CD14-positive monocyte (primary cell): ENCODE measurements around the gene CALY. TPM values are rescaled to one million over a fixed set of nuclear protein-coding genes. Genes with fewer than 3 reads are reported as not detected.

Experiments used
- DNase-seq, 3 donors: peaks; one replicate each; pipeline ENCODE4 v3.0.0-alpha.2; 2011 to 2022
- H2AFZ ChIP-seq: 2 replicates; pipeline ENCODE4 v1.6.0; 2012; ENCODE audit warnings: mild to moderate bottlenecking, low read depth, low read length, inconsistent platforms; ENCODE audit not compliant: insufficient read depth, poor library complexity, severe bottlenecking
- H3K27ac ChIP-seq, 2 donors: 1 replicate in 1 of 2; 2 replicates in 1 of 2; pipeline ENCODE4 v1.5.1; 2012 to 2013; ENCODE audit warnings: low read length in 2 of 2, control low read depth in 1 of 2, inconsistent platforms in 1 of 2, low read depth in 1 of 2, mild to moderate bottlenecking in 1 of 2
- H3K27me3 ChIP-seq, 2 donors: one replicate each; pipeline versions ENCODE4 v1.6.0 to v1.6.1; 2011 to 2013; ENCODE audit warnings: low read length in 2 of 2; ENCODE audit not compliant: control insufficient read depth in 2 of 2, insufficient read depth in 2 of 2
- H3K36me3 ChIP-seq, 2 donors: replicated peaks in 1 of 2; 1 replicate in 1 of 2; 2 replicates in 1 of 2; pipeline versions ENCODE4 v1.5.1 to v1.6.1; 2012 to 2013; ENCODE audit warnings: low read length in 2 of 2, control low read depth in 1 of 2, inconsistent platforms in 1 of 2, mild to moderate bottlenecking in 1 of 2; ENCODE audit not compliant: insufficient read depth in 2 of 2, control insufficient read depth in 1 of 2
- H3K4me1 ChIP-seq, 2 donors: 1 replicate in 1 of 2; 2 replicates in 1 of 2; pipeline versions ENCODE4 v1.5.1 to v1.6.1; 2012 to 2013; ENCODE audit warnings: low read length in 2 of 2, control low read depth in 1 of 2, inconsistent platforms in 1 of 2, mild to moderate bottlenecking in 1 of 2, moderate library complexity in 1 of 2; ENCODE audit not compliant: insufficient read depth in 2 of 2, control insufficient read depth in 1 of 2
- H3K4me2 ChIP-seq: replicated peaks from 2 replicates; pipeline ENCODE3; 2012; ENCODE audit warnings: low read length, moderate library complexity, mild to moderate bottlenecking; ENCODE audit not compliant: poor library complexity, severe bottlenecking; ENCODE audit errors: extremely low read depth
- H3K4me3 ChIP-seq, 3 experiments: fragments of 200-600 bp in 1 of 3; sonication (generic) in 1 of 3; replicated peaks in 1 of 3; 1 replicate in 2 of 3; 2 replicates in 1 of 3; pipeline ENCODE4 v1.5.1; 2011 to 2013; ENCODE audit warnings: low read length in 3 of 3, mild to moderate bottlenecking in 3 of 3, control low read depth in 2 of 3, low read depth in 2 of 3, inconsistent platforms in 1 of 3, moderate library complexity in 1 of 3
- H3K79me2 ChIP-seq: 2 replicates; pipeline ENCODE4 v1.6.0; 2012; ENCODE audit warnings: mild to moderate bottlenecking, control low read depth, inconsistent platforms, low read length, moderate library complexity; ENCODE audit not compliant: insufficient read depth
- H3K9ac ChIP-seq: 2 replicates; pipeline ENCODE4 v1.6.0; 2017; ENCODE audit warnings: low read length, mild to moderate bottlenecking; ENCODE audit not compliant: insufficient read depth, poor library complexity, severe bottlenecking
- H3K9me3 ChIP-seq, 2 donors: replicated peaks in 1 of 2; 1 replicate in 1 of 2; 2 replicates in 1 of 2; pipeline versions ENCODE4 v1.5.1 to v1.6.1; 2012 to 2013; ENCODE audit warnings: low read length in 2 of 2, control low read depth in 1 of 2; ENCODE audit not compliant: control insufficient read depth in 1 of 2, insufficient read depth in 1 of 2
- H4K20me1 ChIP-seq: 2 replicates; pipeline ENCODE4 v1.6.0; 2012; ENCODE audit warnings: mild to moderate bottlenecking, low read length, control low read depth, moderate library complexity; ENCODE audit not compliant: insufficient read depth
- H3K27ac Mint-ChIP-seq, 7 donors: one replicate each; pipeline ENCODE4 v1.8.0; 2020; ENCODE audit warnings: mild to moderate bottlenecking in 7 of 7, mixed read lengths in 7 of 7, moderate library complexity in 6 of 7, inconsistent platforms in 2 of 7
- H3K27me3 Mint-ChIP-seq, 3 donors: one replicate each; pipeline ENCODE4 v1.8.0; 2021 to 2022; ENCODE audit warnings: low read depth in 3 of 3, mild to moderate bottlenecking in 3 of 3, mixed read lengths in 3 of 3, moderate library complexity in 3 of 3, inconsistent platforms in 1 of 3
- H3K36me3 Mint-ChIP-seq, 2 donors: one replicate each; pipeline ENCODE4 v1.8.0; 2020; ENCODE audit warnings: mixed read lengths in 2 of 2, inconsistent platforms in 1 of 2, mild to moderate bottlenecking in 1 of 2
- H3K4me1 Mint-ChIP-seq: one replicate; pipeline ENCODE4 v1.8.0; 2020; ENCODE audit warnings: mild to moderate bottlenecking, mixed read lengths
- H3K4me3 Mint-ChIP-seq, 2 donors: one replicate each; pipeline ENCODE4 v1.8.0; 2020; ENCODE audit warnings: mild to moderate bottlenecking in 2 of 2, mixed read lengths in 2 of 2, moderate library complexity in 1 of 2
- H3K9me3 Mint-ChIP-seq, 7 donors: one replicate each; pipeline ENCODE4 v1.8.0; 2020 to 2022; ENCODE audit warnings: mixed read lengths in 7 of 7, mild to moderate bottlenecking in 6 of 7, moderate library complexity in 6 of 7, inconsistent platforms in 2 of 7
- WGBS: methylation state at CpG from one replicate; pipeline ENCODE4 v1.1.5; 2013; ENCODE audit warnings: missing lambda C conversion rate; ENCODE audit not compliant: insufficient coverage; 5-methylcytosine and 5-hydroxymethylcytosine counted together
- intact Hi-C, 2 donors: fragments of 100-400 bp; cut with micrococcal nuclease; formaldehyde crosslinking; loops; one replicate each; pipeline versions ENCODE4 v1.15.0 to v1.15.1; 2023
- polyA plus RNA-seq, 3 donors: library from polyadenylated mRNA; depleted of rRNA in 1 of 3; unstranded in 2 of 3; stranded (reverse) in 1 of 3; fragments of 300-500 nt in 2 of 3; fragments of >200 nt in 1 of 3; fragmentation: Illumina TruSeq in 2 of 3; gene quantifications; 1 replicate in 2 of 3; 2 replicates in 1 of 3; pipeline ENCODE4 v1.2.3, GENCODE V29; 2012 to 2021
- small RNA-seq: library from RNA; depleted of rRNA; stranded (forward); fragments of <200 nt; gene quantifications from one replicate; pipeline ENCODE3, GENCODE V24; 2012; ENCODE audit warnings: low read depth; ENCODE audit not compliant: insufficient read length
- TF ChIP-seq, protein P1 (sequence below): fragments of 200-600 bp; IDR thresholded peaks from one replicate; pipeline ENCODE4 v1.8.0; 2022; ENCODE audit warnings: antibody characterized with exemption, mild to moderate bottlenecking

The CALY gene
- polyA plus RNA-seq, 3 donors: not detected

DNA sequence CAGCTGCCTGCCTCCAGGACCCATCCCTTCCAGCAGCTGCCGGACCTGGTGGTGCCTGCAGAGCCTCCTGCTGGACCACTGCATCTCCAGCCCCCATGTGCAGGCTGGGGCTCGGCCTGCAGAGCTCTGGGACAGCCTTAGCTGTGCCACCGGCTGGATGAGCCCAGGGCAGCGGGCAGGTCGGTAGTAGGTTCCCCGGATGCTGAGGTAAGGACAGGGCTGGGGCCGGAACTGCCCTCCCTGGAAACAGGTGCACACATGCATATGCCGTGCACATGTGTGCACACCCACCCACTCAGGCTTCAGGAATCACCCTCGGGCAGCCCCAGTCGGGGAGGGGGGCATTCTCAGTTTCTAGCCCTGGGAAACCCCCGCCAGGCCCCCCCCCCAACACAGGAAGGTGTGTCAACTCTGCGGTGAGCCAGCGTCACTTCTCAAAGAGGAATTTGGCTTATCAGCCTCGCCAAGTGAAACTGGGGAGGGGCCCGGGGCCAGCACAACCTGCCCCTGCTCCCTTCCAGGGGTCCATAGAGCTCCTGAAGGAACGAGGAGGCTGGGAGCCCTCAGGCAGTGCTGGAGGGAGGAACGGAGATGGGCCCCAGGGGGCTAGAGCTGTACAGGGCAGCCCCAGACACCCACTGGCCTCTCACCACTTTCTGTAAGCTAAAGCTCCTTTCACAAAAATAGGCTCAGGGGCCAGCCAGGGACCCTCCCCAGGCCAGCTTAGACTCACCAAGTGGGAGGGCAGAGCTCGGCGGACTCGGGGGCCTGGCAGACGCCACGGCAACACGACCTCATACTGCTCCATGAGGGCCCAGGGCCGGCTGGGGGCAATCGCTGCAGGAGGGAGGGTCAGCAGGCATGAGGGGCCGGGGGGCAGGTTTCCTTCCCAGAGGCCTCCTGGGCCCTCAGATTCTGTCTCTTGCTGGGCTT is 61.7 kb downstream of the CALY start:
- peak overlapping the region; percentile 87 to 96 (median 94) for H3K27ac Mint-ChIP-seq
- peaks cover 0 to 2% (median 0%) of the 10 kb centered on the region in 7 donors for H3K9me3 Mint-ChIP-seq
- H3K27me3 ChIP-seq: no peaks in the 10 kb centered on the region
- peak overlapping the region; percentile 82 to 99 for H3K27ac ChIP-seq
- peaks cover 39% of the 10 kb centered on the region in 2 donors for H3K36me3 ChIP-seq
- intact Hi-C loops: no loop called here
- peaks cover 36% of the 10 kb centered on the region for H3K79me2 ChIP-seq
- H2AFZ ChIP-seq: no peak overlapping the region
- peaks cover 45% of the 10 kb centered on the region for H3K4me1 Mint-ChIP-seq
- H3K4me3 Mint-ChIP-seq: peak overlapping the region; percentile 90 to 91
- H3K36me3 Mint-ChIP-seq: peaks cover 31 to 34% of the 10 kb centered on the region in 2 donors
- peak; percentile 87 to 93 (median 88) for DNase-seq
- peaks cover 59 to 67% of the 10 kb centered on the region in 2 donors for H3K4me1 ChIP-seq
- peaks cover 55% of the 10 kb centered on the region for H4K20me1 ChIP-seq
- H3K9me3 ChIP-seq: no peaks in the 10 kb centered on the region
- H3K9ac ChIP-seq: peak overlapping the region; percentile 97
- H3K27me3 Mint-ChIP-seq: peaks cover 0 to 18% (median 2%) of the 10 kb centered on the region in 3 donors
- 3% methylated on average over 22 of the region's 26 CpGs for WGBS
- peak overlapping the region; percentile 99 for H3K4me2 ChIP-seq
- peak overlapping the region; percentile 61 to 94 (median 81) for H3K4me3 ChIP-seq
- TF ChIP-seq, protein P1, sequence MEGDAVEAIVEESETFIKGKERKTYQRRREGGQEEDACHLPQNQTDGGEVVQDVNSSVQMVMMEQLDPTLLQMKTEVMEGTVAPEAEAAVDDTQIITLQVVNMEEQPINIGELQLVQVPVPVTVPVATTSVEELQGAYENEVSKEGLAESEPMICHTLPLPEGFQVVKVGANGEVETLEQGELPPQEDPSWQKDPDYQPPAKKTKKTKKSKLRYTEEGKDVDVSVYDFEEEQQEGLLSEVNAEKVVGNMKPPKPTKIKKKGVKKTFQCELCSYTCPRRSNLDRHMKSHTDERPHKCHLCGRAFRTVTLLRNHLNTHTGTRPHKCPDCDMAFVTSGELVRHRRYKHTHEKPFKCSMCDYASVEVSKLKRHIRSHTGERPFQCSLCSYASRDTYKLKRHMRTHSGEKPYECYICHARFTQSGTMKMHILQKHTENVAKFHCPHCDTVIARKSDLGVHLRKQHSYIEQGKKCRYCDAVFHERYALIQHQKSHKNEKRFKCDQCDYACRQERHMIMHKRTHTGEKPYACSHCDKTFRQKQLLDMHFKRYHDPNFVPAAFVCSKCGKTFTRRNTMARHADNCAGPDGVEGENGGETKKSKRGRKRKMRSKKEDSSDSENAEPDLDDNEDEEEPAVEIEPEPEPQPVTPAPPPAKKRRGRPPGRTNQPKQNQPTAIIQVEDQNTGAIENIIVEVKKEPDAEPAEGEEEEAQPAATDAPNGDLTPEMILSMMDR: no peak

Small RNA genes lying within 50 kb of the gene (small RNA-seq; reads per million reads assigned to genes)
- gene AL360181.4 (not detected), gene BANF1P2 (not detected), gene MIR3944 (not detected)

Other genes with a start within 250 kb of the CALY start
- not detected for gene ADGRA1, start 249.0 kb downstream of the CALY start, polyA plus RNA-seq
- gene KNDC1, start 176.7 kb downstream of the CALY start, polyA plus RNA-seq: under 1 TPM in 2 of 3 donors, not detected in 1; 0.22 to 0.80 TPM
- under 1 TPM; 0.14 to 0.48 (median 0.24) TPM for gene UTF1, start 106.7 kb downstream of the CALY start, polyA plus RNA-seq
- gene VENTX, start 99.0 kb downstream of the CALY start, polyA plus RNA-seq: 10 to 100 TPM in 1 of 3 donors, 1 to 10 TPM in 2; 1.4 to 56.0 (median 1.6) TPM
- gene ADAM8, start 60.0 kb downstream of the CALY start, polyA plus RNA-seq: 100 to 1,000 TPM in 1 of 3 donors, 10 to 100 TPM in 2; 32.7 to 228 (median 72.8) TPM
- gene TUBGCP2, start 28.0 kb downstream of the CALY start, polyA plus RNA-seq: 10 to 100 TPM; 25.9 to 78.6 (median 39.3) TPM
- gene ZNF511, start 28.0 kb downstream of the CALY start, polyA plus RNA-seq: 100 to 1,000 TPM in 1 of 3 donors, 10 to 100 TPM in 2; 30.3 to 118 (median 84.7) TPM
- gene PRAP1, start 10.5 kb upstream of the CALY start, polyA plus RNA-seq: not detected
- gene FUOM, start 21.1 kb upstream of the CALY start, polyA plus RNA-seq: 10 to 100 TPM; 29.8 to 56.8 (median 39.0) TPM
- gene ECHS1, start 36.5 kb upstream of the CALY start, polyA plus RNA-seq: 100 to 1,000 TPM in 1 of 3 donors, 10 to 100 TPM in 2; 34.6 to 102 (median 85.1) TPM
- gene PAOX, start 42.4 kb upstream of the CALY start, polyA plus RNA-seq: 1 to 10 TPM; 3.9 to 9.5 (median 9.3) TPM
- gene MTG1, start 57.3 kb upstream of the CALY start, polyA plus RNA-seq: 10 to 100 TPM; 13.0 to 45.8 (median 17.1) TPM
- gene SPRN, start 87.7 kb upstream of the CALY start, polyA plus RNA-seq: not detected
- gene SCART1, start 117.0 kb upstream of the CALY start, polyA plus RNA-seq: 1 to 10 TPM in 1 of 3 donors, not detected in 2; 1.1 TPM
- gene CYP2E1, start 190.5 kb upstream of the CALY start, polyA plus RNA-seq: not detected
- gene SYCE1, start 228.7 kb upstream of the CALY start, polyA plus RNA-seq: under 1 TPM in 1 of 3 donors, not detected in 2; 0.12 TPM